GM21576 (cell line): ENCODE data around the gene MAML3.

Experiments
- ATAC-seq: cut with Tn5 transposase; IDR thresholded peaks from one replicate; pipeline ENCODE4 v1.9.1; 2021; ENCODE audit warnings: mild to moderate bottlenecking, moderate library complexity; ENCODE audit not compliant: unreplicated experiment

MAML3 gene

DNA sequence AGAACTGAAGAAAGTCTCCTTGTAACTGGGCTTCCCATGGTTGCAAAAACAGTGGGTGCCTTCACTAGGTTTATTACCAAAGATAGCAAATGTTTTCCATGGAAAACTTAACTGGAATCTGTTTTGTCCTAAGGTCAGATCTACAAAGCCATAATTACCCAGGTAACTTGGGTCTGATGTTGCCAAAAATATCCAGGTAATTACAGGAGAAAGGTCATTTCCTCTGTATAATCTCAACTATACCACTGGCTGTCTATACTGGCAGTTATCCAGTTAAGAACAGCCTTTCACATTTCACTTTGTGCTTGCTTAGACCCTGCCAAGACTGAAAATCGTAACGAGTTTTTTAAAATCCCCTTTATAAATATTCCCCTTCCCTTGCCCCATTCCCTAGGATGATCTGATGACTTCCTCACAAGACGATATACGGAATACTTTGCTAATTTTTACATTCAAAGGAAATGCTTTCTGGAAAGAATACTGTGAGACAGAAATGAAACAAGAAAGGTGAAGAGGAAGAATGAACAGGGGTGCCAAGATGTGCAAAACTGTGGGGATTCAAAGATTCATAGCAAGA, 105.5 kb downstream of the MAML3 start:
- ATAC-seq: no peak

DNA sequence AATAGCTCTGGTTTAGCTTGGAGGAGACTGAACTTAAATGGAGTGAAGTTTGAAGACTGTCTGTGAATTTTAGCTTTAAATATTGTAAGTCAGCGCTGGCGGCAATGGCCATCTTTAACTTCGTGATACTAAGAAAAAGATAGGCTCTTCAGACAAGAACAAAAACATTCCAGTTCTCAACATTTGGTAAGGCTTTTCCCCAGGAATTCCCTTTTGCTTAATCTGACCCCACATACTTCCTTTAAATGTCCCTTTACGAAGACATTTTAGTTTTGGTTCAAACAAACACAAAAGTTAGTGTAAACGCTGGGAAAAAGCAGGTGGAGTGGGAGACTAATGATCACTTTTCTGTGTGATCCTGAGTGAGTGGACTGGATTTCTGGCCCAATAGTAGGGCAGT, 106.2 kb downstream of the MAML3 start:
- no peak for ATAC-seq

DNA sequence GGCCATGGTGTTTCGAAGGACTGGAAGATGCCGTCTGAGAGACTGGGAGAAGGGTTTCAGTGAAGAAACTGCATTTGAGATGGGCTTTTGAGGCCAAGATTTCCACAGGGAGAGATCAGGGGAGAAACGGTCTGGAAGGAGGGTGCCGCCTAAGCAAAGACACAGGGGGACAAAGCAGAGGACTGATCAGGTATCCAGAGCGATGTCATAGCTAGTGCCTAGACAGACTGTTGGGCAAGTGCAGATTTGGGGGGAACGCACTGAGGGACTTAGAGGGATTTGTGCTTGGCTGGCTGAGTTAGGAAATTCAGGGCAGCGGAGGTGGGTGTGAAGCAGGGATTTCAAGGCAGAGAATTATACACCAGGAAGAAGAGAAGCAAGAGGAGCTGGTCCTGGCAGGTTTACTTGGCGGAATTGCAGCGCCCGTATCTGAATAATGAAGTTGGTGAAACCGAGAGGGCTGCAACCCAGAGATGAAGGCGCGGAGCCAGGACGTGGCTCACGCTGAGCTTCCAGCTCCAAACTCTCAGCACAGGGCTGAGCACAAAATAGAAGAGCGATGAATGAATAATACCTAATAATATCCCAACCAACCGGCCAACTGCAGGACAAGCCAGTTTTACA, 106.9 kb downstream of the MAML3 start:
- no peak for ATAC-seq

DNA sequence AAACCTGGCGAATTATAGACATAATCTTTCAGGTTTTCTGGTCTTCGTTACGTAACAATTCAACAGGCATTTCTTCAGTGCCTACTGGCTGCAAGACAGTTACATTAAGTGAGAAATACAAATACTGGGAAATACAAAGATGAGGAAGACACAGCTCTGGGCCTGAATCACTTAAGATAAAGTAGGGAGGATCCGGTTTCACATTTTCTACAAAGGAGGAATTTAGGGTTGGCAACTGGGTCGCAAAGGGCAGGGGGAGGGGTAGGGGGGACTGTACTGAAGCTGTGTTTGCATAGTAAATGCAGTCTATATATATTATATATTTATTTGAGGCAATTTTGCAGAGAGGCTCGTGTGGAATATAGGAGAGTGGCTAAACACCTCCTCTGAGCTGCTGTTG, 107.4 kb downstream of the MAML3 start:
- no peak for ATAC-seq

DNA sequence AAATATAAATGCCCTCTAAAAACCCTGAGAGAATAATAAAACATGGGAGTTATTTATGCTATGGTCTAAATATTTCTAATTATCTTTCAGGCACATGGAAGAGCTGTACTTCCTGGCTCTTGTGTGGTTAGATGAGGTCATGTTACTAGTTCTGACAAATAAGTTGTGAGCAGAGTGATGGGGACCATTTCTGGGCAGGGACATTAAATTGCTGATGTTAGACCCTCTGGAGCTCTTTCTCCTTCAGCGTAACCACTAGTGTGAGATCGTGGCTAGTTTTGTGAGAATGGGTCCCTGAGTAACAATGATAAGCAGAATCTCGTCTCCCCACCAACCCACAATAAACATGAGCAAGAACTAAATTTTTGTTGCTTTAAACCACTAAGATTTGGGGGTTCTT, 108.0 kb downstream of the MAML3 start:
- no peak for ATAC-seq

DNA sequence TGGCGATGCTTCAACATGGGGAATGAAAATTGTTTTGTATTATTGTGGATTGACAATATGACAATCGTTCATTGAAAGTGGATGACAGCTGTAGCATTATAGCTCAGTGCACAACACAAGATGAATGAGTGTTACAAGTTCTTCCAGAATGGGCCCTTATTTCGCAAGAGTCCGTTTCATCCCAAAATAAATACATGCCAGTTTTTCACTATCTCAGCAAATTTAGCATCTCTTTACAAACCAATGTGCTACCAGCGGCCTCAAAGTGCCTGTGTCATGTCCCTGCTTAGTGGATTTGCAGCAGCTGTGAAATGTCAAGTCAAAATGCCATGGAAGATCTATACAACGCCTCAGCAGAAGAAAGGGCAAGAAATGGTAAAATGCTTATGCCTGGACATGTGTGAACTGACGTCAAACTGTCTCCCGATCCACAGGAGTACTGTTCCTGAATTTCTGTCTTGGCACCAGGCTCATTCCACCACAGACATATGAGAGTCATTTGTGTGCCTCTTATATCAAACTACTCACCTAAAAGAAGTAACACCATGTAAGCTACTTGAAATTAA, 109.6 kb downstream of the MAML3 start:
- no peak for ATAC-seq

DNA sequence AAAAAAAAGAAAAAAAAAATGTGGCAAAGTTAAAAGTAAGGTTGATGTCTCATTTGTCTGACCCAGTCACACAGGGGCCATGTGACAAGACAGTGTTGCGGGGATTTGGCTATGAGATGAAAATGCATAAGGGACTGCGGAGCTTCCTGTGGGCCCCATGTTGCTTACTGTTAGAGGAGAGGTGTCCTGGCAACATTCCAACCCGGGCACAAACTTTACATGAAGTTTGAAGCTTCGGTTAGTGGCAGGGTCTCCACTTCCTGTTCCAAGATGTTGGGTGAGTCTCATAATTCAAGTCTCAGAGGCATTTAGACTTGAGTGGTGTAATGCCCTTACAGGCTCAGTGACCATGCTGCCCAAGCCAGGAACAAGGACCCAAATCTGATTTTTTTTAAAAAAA, 111.3 kb downstream of the MAML3 start:
- no peak for ATAC-seq

DNA sequence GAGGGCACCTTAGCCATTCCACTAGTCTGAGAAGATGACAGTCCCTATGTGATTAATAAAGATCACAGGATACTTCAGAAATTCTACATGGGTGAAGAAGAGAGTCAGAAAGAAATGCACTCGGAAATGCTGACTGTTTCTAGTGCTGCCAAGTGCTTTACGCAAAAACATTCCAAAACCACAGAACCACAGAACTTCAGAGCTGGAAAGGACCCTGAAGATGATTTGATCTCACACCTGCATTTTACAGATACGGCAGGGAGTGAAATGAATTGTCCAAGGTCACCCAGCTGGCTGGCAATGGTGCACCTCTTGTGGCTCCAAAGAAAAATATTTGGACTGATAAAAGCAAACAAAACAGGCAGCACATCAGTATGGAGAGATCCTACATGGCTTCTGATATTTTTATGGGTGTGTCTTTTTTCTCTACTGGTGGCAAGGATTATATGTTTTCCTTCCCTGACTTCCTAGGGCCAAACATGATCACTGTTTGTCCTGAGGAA, 115.9 kb downstream of the MAML3 start:
- no peak for ATAC-seq

DNA sequence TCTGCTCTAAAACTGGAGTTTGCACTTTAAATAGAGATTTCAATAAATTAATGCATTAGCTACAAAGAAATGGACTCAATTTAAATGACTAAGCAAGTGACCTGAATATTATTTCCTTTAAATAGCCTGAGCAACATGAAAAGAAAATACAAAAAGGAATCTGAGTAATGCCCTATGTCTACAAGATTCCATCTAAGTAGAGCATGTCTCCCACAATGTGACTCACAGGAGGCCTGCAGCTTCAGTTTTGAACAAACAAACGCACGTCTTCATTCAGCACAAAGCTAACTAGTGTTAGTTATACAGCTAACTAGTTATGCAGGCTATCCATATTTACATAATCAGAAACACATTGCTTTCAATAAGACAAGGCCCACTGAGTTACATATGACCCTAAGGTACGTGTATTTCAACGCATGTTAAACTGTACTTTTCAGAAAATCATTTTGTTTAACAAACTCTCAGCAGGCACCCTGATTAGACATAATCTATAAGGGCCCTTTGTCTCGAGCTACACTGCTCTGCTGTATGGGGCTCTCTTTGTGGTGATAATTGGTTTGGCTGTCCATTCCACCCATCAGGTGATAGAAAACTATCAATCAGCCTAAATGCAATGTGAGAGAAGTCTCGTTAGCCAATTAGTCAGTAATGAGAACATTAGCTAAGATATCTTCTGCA, 116.5 kb downstream of the MAML3 start:
- no peak for ATAC-seq

DNA sequence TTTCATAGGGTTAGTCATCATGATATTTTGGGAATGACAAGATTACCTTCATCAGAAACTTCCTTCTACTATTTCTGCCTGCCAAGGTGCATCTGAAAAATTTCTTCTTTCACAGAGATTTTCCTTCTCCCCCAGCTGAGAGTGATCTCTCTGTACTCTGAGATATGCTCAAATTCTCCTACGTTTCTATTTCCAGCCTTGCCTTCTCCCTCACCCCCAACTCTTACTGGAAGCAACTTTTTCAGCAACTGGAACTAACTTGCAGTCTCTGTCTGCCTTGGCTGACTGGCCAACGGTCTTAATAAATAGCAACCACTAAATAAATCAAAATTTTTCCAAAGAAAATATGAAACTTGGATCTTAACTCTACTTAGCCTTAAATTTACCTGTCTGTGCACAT, 122.3 kb downstream of the MAML3 start:
- ATAC-seq: no peak

DNA sequence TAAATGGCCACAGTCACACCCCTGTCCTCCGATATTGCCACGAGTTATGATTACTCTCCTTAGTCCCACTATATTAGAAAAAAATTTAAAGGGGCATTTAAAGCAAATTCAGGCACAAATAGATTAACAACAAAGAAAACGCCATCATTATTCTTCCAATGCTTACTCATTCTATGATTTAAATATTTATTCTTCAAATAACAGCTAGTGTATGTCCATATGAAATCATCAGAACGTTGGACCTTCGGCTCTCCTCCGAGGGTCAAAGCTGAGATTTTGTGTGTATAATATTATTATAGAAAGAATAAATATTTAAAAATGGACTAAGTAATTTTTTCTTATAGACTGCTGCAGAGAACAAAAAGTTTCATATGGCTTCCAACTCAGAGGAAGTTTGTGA, 122.9 kb downstream of the MAML3 start:
- no peak for ATAC-seq

DNA sequence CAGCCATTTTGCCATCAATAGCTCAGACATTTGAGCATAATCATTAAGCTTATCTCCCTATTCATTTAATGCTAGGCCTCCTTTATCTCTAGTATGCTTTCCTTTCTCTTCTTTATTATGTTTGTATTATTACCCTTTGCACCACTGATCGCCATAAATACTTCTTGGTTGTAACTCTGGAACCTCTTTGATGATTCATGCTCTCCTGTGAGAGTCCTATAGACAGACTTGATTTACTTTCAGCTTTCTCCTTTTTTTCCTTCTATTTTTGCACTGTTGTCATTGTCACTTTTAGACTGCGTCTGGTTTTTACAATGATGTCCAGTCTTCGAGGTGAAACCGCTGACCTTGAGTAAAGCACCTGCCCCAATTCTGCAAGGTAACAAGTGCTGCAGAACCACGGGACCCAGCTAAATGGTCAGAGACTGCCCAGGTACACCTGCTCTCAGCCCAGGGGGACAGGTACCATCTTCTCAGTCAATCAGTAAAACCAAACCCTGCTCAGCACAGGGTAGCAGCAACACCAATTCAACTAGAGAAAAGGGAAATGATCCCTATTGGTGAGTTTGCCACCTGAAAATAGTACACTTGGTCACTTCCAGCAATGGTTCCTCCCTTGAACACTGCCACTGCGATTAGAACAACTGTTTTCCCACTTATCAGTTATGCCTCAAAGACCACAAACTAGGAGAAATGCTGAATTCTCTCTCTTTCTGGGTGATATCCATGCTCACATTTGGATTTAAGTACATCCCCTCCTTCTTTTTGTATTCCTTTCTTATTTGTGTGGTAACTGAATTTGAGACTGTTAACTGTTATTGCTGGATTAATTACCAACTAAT, 125.1 kb downstream of the MAML3 start:
- no peak for ATAC-seq

DNA sequence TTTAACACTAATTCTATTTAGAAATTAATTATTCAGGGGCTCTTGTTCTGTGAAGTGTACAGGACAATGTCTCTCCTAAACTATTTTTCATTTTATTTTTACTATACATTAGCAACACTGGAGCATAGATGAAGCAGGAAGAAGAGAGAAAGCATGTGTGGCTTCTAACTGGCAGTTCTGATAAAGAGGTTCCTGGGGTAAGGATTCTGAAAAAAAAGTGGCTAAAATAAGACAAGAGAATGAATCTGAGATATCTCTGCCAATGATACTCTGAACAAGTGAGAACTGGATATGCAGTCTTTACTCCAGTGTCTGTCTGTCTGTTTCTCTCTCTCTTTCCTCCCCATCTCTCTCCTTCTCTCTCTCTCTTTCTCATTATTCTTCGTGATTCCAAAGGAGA, 125.9 kb downstream of the MAML3 start:
- no peak for ATAC-seq

DNA sequence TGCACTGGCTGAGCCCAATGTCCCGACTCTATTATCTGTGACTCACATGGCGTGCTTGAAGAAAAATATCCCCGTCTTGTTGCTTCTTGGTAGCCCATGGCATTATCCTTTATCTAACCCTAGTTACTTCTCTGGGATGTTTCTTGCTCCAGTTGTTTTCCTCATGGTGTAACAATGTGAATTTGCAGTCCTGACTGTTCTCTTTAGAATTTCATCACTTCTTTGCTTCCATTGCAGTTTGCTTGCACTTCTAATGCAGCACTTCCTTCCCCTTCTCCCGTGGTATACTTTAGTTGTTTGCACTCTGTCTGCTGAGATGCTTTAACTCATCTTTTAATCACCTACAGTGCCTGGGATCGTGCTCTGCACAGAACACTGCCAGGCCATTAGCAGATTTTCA, 126.9 kb downstream of the MAML3 start:
- ATAC-seq: no peak

DNA sequence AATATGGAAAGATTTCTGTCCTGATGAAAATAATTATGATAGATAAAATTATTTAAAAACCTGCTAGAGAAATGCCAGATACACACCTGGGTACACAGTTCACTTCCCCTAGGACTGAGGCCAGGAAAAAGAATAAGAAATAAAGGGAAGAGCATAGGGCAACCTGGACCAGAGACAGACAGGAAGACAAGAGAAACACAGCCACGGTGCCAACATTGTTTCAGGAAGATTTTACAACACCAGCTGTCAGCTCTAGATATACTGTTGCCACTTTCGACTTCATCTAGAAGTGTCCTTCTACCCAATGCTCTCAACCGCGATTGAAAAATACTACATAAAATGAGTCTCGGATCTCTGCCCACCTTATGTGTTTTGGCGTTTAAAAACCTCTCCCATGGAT, 128.5 kb downstream of the MAML3 start:
- no peak for ATAC-seq

DNA sequence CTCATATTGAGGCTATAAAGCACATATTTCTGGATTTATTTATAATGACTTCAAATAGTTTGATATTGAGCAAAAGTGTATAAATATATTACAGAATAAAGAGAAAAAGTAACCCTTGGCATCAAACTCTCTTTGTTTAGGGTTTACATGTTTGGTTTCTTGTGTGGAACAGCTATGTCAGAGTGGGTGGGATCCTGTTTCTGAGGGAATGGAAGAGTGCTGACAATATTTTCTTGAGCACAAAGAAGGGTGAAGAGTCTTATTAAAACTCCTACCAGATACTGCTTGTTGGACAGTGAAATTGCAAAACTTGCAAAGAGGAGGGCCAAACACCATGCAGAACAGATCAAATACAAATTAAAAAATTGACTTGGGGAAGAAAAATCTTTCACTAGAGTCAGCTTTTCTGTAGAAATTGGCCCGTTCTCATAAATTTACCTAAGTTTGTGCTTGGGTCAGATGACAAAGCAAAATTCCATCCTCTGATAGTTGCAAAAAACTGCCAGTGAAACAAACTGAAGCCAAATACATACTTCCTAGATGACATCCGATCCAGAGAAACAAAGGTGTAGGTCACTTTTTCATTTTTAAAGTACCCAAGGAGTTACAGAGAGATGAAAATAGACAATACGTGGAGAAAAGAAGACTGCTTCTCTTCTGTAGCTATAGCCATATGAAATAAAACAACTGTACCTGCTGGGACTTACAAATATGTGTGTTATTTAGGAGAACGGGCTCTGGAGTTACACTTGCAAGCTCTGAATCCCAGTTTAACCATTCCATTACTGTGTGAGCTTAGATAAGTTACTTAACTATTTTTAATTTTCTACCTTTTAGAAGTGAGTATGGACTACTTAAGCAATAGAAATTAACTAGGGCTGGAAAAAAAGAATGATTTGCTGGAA, 133.3 kb downstream of the MAML3 start:
- ATAC-seq: no peak

DNA sequence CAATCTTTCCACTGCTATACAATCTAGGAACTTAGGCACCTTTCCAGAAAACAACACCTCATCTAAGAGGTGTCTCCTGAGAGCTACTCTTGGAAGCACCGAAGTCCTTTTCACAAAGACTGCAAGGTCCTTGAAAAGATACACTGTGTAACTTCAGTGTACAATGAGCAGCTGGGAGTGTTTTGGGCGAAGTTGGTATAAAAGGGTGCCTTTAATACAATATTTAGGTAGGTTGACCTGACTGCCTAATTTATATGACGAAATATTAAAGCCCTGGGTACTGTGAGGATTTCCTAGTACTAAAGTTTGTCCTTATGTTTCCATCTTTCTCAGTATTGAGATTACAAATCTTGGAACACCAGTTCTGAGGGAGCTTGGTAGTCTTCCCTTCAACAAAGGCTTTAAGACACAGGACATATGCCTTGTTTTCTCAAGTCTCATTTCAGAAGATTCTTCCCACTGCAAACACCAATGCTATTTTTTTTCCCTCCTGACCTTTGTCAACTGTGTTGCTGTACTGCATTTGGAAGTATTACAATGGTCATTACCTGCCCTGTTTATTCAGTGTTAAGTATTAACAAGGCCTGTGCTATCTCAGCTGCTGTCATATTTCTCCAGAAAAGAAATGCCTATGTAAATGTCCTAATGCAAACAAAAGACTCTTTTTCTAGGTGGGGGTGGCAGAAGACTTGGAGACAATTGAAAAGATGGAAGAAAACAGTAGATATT, 134.2 kb downstream of the MAML3 start:
- no peak for ATAC-seq

DNA sequence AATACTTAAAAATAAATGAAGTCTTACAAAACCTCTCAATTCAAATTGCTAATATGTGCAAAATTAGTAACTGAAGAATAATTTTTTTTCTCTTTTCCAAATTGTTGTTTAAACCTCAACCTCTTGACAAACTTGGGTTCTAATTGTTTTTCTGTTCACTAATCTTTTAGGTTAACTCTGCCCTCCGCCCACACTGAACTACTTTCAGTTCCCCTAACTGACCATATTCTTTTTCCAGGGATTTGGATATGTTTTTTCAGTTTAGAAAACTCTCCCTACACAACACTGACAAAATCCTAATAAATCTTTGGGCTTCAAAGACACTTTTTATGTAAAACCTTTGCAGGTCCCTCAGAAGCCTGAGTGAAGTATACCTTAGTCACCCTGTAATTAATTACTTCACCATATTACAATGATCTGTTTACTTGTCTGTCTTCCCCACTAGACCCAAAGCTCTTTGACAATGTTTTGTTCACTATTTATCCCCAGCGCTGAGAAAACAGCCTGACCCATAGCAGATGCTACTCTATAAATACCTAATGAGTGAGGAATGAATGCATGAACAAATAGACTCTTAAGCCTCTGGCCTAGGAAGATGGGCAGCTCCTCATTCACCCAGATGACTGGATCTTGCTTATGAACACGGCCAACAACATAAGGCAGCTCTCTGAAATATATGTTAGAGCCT, 134.9 kb downstream of the MAML3 start:
- ATAC-seq: no peak

DNA sequence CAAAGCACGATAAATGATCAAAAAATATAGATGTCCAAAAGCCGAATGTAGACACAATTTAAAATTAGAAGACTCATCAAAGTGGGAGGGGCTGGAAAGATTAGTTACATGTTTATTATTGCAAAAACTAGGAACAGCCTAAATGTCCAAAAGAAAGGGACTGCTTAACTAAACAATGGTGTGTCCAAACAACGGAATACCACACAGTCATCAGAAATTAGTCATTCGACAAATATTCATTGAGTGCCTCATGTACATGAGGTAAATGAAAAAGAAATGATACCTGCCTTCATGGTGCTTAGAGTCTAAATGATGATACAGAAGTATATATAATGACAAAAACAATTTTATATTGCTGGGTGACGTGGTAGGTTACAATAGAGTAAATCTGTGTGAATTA, 139.7 kb downstream of the MAML3 start:
- ATAC-seq: no peak
